GM06990 (cell line): ENCODE results near the gene SCN3B.

Experiments
- DNase-seq: peaks from one replicate; pipeline ENCODE4 v3.0.0-alpha.2; 2011; ENCODE audit not compliant: insufficient read length; ENCODE audit errors: extremely low read depth
- H3K27me3 ChIP-seq: replicated peaks from 2 replicates; pipeline ENCODE4 v1.6.0; 2011; ENCODE audit warnings: low read length; ENCODE audit not compliant: control insufficient read depth, insufficient read depth
- H3K36me3 ChIP-seq: 2 replicates; pipeline ENCODE4 v1.5.1; 2011; ENCODE audit warnings: low read length; ENCODE audit not compliant: control insufficient read depth, insufficient read depth
- H3K4me3 ChIP-seq: replicated peaks from 2 replicates; pipeline ENCODE4 v1.5.1; 2011; ENCODE audit warnings: low read depth, mild to moderate bottlenecking, control low read depth, low read length
- TF ChIP-seq, protein P1 (sequence below): IDR thresholded peaks from 2 replicates; pipeline ENCODE4 v1.5.1; 2011; ENCODE audit warnings: low read length, control low read depth, mild to moderate bottlenecking, inconsistent platforms; ENCODE audit not compliant: insufficient read depth, poor library complexity, severe bottlenecking

Gene SCN3B

DNA sequence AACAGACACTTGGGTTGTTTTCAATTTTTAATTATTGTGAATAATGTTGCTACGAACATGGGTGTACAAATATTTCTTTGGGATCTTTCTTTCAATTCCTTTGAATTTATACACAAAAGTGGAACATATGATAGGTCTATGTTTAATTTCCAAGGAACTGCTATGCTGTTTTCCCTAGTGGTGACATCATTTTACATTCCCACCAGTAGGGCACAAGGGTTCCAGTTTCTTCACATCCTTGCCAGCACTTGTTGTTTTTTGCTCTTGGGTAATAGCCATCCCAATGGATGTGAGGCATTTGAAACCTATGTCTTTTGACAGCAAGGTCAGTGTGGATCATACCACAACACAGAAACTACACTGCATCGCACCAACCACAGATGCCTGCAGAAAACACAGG is 41.8 kb upstream of the SCN3B start:
- H3K27me3 ChIP-seq: no peaks in the 10 kb centered on the region; the same call in none of the 2 replicates

DNA sequence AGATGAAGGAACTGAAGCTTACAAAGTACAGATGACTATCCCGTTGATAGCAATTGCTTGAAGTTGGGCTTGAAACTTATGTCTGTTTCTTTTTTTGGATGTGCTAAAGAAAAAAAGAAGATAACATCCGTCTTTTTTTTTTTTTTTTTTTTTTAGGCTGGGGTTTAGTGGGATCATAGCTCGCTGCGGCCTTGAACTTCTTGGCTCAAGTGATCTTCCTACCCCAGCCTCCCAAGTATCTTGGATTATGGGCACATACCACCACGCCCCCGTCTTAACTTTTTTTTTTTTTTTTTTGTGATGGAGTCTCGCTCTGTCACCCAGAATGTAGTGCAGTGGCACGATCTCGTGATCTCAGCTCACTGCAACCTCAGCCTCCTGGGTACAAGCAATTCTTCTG is 40.8 kb upstream of the SCN3B start:
- no peak for DNase-seq
- no peaks in the 10 kb centered on the region for H3K36me3 ChIP-seq
- TF ChIP-seq, protein P1, sequence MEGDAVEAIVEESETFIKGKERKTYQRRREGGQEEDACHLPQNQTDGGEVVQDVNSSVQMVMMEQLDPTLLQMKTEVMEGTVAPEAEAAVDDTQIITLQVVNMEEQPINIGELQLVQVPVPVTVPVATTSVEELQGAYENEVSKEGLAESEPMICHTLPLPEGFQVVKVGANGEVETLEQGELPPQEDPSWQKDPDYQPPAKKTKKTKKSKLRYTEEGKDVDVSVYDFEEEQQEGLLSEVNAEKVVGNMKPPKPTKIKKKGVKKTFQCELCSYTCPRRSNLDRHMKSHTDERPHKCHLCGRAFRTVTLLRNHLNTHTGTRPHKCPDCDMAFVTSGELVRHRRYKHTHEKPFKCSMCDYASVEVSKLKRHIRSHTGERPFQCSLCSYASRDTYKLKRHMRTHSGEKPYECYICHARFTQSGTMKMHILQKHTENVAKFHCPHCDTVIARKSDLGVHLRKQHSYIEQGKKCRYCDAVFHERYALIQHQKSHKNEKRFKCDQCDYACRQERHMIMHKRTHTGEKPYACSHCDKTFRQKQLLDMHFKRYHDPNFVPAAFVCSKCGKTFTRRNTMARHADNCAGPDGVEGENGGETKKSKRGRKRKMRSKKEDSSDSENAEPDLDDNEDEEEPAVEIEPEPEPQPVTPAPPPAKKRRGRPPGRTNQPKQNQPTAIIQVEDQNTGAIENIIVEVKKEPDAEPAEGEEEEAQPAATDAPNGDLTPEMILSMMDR: no peak
- H3K27me3 ChIP-seq: no peaks in the 10 kb centered on the region; the same call in 1 of the 2 replicates
- no peak overlapping the region for H3K4me3 ChIP-seq

More for the DNA sequence above, 41.8 kb upstream of the SCN3B start:
- TF ChIP-seq, protein P1: no peak
- H3K4me3 ChIP-seq: no peak overlapping the region
- no peak for DNase-seq
- H3K36me3 ChIP-seq: no peaks in the 10 kb centered on the region

DNA sequence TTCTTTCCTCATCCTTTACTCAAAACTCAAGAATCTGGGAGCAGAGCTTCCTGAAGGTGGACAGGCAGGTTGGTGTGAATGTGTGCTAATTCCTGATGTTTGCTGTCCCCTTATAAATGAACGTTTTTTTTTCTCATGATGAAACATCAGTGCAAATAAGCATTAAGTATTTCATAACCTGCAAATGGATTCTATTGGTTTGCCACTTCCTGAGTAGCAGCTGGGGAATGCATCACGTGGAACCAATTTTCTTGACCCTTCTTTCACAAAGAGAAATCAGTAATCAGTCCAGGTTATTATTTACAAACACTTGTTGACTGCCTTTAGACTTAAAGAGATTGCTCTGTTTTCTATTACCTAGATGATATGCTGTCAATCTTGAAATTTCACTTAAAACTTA is 40.1 kb upstream of the SCN3B start:
- TF ChIP-seq, protein P1: no peak
- Histone ChIP-seq H3K27me3 (no peaks in the 10 kb centered on the region; the same call in 1 of the 2 replicates), H3K36me3 (no peaks in the 10 kb centered on the region), H3K4me3 (no peak overlapping the region)
- DNase-seq: no peak

DNA sequence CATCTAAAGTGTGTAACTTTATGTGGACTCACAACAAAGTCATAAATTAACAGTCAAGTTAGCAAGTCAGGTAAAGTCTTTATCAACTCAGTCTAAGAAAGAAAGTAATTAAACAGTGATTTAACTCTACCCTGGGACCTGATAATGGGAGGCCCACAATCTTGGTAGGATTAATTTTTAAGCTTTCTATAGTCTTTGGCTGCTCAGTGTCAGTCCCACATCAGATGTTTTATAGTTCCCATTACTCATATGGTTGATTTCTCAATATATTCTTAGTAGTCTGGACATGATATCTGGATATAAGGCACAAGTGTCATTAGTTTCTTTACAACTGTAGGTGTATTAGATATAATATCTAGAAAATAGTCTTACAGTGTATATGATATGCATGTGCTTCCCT is 38.5 kb upstream of the SCN3B start:
- no peak overlapping the region for H3K4me3 ChIP-seq
- H3K36me3 ChIP-seq: no peaks in the 10 kb centered on the region
- no peak for DNase-seq
- TF ChIP-seq, protein P1: no peak
- no peaks in the 10 kb centered on the region; the same call in 1 of the 2 replicates for H3K27me3 ChIP-seq

DNA sequence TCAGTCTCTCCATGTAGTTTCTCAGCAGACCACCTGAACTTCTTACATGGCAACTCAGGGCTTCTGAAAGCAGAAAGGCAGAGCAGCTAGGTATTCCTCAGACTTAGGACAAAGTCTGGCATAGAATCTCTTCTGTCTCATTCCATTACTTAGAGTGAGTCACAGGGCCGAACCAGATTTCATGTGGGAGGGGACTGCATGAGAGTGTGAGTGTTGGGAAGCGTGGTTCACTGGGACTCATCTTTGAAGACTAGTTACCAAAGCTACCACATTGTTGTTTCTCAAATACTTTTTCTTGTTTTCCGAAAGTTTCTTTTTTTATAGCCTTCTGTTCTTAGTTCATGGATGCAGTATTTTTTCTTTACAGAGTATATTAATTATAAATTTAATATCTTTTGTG is 36.1 kb upstream of the SCN3B start:
- TF ChIP-seq, protein P1: no peak
- no peak for DNase-seq
- Histone ChIP-seq H3K27me3 (no peaks in the 10 kb centered on the region), H3K36me3 (no peaks in the 10 kb centered on the region), H3K4me3 (no peak overlapping the region)

DNA sequence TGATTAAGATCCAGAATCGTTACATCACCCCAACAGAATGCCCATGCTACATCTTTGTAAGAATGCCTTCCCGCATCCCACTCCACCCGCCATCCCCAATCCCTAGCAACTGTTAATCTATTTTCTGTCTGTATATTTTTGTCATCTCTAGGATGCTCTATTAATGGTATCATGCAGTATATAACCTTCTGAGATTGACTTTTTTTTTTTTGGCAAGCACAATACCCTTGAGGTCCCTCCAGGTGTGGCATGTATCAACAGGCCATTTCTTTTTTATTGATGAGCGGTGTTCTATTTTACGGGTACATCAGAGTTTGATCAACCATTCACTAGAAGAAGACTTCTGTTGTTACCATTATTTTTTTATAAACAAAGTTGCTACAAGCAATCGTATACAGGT is 30.2 kb upstream of the SCN3B start:
- TF ChIP-seq, protein P1: no peak
- no peak for DNase-seq
- Histone ChIP-seq H3K27me3 (0 out of 2 replicates have a peak, but pooled peaks cover 1% of the 10 kb centered on the region), H3K4me3 (no peak overlapping the region), H3K36me3 (no peaks in the 10 kb centered on the region)
